Activated CD4-positive, CD25-positive, alpha-beta regulatory T cell (primary cell): ENCODE results near the gene RAE1.
"Not testable (repeated sequence)": the region's sequence is repeated elsewhere in the genome, so short reads cannot be mapped to it uniquely, and the experiment has no call there.

ENCODE experiments used
- DNase-seq, 4 experiments: peaks; one replicate each; lab custom pipeline; 2025; lab: John Stamatoyannopoulos, UW

The RAE1 gene

DNA sequence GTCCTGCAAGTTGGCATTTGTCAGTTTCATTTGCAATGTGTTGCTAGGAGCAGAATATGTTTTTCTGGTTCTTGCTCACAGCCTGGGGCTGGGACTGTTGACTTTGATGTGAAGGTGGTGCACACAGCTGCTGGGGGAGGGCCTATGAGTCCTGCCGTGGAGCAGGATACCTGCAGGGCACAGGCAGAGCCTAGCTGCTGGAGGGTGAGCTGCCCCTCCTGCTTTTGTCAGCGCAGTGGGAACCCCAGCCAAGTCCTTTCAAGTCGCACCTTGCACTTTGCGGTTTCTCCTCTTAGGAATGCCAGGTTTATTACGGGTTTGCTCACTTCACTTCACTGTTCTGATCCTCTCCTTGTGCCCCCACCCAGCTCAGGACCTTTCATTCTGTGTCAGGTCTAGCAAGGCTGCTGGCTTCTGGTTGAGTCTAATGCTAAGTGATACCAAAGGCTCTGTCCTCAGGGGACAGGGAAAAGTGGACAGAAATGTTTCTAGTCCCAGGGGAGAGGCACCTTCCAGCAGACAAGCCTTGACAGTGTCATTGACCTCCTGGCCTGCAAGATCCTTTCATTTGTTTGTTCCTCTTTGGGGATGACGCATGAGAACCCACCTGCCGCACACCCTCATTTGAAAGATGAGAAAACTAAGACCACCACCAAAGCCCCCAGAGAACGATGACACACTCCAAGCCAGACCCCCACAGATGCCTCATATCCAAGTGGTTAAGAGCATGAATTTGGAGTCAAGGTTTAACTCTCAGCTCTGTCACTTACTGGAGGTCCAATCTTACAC lies 24.2 kb upstream of the RAE1 start:
- no peak for DNase-seq

DNA sequence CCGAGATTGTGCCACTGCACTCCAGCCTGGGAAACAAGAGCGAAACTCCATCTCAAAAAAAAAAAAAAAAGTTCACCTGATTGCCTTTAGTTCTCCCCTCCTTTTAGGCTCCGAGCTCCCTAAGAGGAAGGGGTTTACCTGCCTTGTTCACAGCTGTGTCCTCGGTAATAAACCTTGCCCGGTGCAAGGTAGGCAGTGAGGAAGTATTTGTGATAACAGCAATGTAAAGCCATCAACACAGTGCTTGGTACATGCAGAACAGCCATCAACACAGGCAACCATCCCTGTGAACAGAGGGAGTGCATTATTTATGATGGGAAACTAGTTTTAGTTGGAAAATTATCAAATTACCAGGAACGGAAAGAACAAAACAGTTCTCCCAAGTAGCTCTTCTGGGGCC lies 23.2 kb upstream of the RAE1 start:
- no peak for DNase-seq

DNA sequence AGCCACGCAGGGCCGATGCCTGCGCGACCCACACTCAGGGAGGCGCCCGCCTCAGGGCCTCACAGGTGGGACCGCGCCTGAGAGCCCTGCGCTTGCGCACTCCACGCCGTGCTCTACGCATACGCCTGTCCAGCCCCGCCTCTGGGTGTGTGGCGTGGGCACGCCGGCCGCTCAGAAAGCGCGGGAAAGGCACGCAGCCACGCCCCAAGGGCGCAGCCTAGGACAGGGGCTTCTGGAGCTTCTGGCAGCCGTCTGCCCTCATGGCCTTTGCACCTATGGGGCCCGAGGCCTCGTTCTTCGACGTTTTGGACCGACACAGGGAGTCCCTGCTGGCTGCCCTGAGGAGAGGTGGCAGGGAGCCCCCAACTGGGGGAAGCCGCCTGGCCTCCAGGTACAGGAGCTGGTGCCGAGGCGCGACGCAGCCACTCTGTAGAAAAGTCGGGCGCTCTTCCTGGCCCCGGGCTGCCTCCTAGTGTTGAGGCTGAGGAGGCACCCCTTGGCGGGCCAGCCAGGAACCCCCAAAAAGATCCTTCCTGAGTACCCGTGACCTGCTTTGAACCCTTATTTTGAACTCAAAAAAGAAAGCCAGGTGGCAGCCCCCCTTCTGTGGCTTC lies 21.3 kb upstream of the RAE1 start, which contains the start of gene SPO11:
SPO11 (plus strand) TSS at position 196 of the 614 bp plus-strand sequence; CDS start at position 261, 65 bp downstream.
- DNase-seq, result no peak

DNA sequence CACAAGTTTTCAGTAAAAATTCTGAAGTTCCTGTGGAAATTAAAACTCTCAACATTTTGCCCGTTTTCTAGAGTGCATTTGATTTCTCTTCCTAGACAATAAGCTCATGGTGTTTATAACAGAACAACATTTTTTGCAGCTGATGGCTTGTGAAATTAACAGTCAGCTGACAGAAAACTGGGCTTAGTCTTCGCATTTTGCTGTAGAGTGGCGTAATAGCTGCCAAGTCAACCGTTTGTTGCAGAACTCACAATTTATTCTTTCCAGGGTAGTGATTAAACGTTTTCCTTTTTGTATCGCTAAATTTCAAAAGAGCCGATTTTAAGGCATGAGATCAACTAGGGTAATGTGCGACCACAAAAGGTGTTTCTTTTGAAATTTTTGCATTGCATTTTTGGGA lies 20.1 kb upstream of the RAE1 start:
- no peak for DNase-seq

DNA sequence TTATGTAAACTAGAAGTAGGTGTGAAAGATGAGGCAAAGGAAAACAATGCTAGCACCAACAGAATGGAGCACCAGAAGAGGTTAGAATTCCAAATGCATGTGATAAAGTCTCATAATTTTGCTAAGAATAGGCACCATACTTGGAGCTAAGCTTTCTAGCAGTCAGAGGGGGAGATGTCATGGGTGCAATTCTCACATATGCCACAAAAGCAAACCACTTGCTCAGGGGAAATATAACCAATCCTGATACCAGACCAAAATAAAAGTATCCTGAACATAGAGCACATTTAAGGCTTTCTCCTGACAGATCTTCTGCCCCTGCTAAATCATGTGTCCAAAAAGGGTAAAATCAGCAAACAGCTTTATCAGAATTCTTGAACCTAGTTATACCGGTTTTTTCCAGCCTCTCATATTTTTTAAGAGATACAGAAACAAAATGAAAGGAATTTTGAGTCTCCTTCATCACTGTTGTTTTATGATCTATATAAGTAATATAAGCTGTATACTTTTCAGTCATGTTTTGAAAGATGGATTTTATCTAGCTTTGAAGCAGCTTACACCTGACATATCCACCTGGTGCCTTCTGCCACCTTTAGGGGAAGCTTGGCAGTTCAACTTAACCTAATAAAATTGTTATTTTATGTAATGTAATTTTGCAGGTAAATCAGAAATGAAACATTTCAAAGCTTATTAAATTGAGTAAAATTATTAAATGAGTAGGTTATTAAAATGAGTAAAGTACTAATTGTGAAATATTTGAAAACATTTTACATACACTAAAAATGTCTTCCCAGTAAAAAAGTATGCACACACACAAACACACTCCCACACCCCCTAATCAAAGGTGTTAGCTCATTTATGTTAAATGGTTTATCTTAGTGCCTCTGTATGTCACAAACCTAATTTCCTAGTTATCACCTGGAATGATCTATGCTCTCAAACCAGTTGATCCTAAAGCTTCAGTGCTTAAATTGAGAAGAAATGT lies 18.7 kb upstream of the RAE1 start:
- DNase-seq, result no peak

DNA sequence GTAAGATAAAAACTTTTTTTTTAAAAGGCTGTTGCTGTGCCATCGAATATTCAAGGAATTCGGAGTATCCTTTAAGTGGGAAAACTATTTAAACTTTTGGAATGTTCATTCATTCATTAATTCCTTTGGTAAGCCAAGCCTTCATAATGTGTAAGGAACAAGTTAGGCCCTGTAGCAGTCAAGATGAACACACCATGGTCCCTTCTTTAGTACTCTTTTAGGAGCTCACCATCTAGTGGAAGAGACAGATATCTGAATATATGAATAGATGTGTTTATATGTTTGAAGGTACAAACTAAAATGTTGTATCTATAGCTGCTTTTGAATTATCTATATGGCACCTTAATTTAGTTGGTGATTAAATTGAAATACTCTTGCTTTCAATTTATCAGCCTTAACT lies 15.7 kb upstream of the RAE1 start:
- DNase-seq, result no peak

DNA sequence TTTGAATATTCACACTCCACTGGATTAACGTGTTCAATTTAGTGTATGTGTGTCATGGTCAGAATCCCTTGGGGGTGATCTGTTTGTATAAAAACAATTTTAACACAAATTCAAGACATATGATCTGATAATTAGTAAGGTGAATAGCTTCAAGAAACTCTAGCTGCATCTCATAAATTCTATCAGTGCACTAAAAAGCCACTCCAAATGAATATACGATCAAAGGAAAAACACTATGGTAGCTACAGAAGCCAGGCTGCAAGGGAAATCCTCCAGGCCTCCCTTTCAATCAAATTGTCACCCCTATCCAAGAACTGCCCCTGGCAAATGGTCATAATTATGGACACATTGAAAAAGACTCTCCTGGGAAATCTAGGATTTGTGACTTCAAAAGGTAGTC lies 9.4 kb upstream of the RAE1 start:
- no peak for DNase-seq

DNA sequence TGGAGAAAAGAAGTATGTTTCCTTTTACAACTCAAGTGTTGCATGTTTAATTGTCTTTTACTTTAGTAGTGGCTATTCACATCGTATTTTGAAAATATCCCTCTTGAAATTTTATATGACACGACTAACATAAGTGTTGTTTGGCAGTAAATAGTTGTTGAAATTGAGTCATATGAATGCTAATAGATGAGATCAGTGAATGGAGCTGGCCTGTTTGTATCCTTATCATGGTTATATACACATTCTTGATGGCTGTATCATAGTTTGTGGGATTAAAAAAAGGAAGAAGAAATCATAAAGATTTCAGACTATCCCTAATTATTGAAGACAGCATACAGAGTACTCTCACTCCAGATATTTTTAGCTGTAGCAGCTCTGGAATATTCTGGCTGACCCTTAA lies 8.2 kb upstream of the RAE1 start:
- no peak for DNase-seq

DNA sequence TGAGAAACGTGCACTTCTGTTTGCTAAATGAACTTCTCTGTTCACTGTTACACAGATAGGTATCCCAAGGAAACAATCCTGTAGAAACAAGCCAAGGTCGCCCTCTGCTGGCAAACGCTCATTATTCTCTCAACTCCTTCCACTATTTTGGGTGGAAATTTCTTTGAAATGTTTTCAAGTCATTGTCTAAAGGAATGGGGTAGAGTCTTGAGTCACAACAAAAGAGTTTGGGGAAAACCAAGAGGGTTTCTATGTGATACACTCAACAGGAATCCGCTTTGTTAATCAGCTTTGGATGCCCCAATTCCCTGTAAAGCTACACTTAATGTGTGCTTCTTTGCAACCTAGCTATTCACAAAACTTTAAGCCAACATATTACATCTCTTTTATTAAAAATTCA lies 4.6 kb upstream of the RAE1 start:
- DNase-seq, result peak; percentile 25 to 55 (median 30)

DNA sequence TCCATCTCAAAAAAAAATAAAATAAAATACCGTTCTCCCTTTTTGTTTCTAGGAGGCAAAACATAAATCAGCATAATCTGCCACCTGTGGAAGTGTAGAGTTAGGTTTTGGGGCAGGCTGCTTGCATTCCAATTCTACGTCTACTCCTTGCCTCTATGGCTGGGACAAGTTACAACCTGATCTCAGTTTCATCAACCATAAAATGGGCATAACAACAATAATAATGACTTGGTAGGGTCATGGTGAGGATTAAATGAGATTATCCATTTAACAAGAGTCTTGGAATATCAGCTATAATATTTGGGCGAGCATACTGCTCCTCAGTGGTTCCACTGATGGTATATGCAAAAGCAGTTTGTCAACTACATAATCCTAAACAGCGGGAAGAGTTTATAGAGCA lies 3.7 kb upstream of the RAE1 start:
- no peak for DNase-seq

DNA sequence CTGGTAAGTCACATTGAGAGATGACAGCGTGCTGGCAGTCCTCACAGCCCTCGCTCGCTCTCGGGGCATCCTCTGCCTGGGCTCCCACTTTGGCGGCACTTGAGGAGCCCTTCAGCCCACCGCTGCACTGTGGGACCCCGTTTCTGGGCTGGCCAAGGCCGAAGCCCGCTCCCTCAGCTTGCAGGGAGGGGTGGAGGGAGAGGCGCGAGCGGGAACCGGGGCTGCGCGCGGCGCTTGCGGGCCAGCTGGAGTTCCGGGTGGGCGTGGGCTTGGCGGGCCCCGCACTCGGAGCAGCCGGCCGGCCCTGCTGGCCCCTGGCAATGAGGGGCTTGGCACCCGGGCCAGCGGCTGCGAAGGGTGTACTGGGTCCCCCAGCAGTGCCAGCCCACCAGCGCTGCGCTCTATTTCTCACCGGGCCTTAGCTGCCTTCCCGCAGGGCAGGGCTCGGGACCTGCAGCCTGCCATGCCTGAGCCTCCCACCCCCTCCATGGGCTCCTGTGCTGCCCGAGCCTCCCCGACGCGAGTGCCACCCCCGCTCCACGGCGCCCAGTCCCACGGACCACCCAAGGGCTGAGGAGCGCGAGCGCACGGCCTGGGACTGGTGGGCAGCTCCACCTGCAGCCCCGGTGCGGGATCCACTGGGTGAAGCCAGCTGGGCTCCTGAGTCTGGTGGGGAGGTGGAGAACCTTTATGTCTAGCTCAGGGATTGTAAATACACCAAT lies 2.7 kb upstream of the RAE1 start:
- not testable (repeated sequence) for DNase-seq

DNA sequence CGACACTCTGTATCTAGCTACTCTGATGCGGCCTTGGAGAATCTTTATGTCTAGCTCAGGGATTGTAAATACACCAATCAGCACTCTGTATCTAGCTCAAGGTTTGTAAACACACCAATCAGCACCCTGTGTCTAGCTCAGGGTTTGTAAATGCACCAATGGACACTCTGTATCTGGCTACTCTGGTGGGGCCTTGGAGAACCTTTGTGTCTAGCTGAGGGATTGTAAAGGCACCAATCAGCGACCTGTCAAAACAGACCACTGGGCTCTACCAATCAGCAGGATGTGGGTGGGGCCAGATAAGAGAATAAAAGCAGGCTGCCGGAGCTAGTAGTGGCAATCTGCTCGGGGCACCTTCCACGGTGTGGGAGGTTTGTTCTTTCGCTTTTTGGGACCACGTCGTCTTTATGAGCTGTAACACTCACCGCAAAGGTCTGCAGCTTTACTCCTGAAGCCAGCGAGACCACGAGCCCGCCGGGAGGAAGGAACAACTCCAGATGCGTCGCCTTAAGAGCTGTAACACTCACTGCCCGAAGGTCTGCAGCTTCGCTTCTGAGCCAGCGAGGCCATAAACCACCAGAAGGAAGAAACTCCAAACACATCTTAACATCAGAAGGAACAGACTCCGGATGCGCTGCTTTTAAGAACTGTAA lies 2.0 kb upstream of the RAE1 start:
- not testable (repeated sequence) for DNase-seq

DNA sequence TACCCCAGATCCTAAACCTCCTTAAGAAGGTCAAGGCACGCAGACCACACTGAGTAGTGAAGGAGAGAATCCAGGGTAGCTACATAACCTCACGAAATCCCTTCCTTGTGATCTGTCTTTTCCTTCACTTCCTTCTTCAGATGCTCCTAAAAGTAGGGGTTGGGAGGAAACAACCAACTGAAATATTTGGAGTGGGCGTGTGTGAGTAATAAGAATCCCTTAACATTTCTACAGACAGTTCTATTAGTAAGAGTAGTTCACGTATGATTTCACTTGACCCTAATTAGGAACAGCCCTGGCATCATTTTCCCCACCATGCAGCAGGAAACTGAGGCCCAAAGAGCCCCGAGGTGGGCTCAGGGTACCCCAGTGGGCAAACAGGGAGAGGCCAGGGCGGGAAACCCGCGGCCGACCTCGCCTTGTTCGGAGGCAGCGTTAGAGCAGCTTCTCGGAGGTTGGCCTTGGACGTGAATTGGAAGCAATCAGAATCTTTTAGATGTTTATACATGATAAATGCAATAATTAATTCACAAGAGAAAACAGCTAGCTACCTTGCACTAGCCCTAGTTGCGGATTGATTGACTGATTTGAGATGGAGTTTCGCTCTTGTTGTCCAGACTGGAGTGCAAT lies 859 bp upstream of the RAE1 start:
- DNase-seq, result no peak

DNA sequence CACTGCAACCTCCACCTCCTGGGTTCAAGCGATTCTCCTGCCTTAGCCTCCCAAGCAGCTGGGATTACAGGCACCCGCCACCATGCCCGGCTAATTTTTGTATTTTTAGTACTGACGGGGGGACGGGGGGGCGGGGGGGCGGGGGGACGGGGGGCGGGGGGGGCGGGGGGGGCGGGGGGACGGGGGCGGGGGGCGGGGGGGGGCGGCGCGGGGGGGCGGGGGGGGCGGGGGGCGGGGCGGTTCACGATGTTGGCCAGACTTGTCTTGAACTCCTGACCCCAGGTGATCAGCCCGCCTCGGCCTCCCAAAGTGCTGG lies 371 bp upstream of the RAE1 start:
- not testable (repeated sequence) for DNase-seq

DNA sequence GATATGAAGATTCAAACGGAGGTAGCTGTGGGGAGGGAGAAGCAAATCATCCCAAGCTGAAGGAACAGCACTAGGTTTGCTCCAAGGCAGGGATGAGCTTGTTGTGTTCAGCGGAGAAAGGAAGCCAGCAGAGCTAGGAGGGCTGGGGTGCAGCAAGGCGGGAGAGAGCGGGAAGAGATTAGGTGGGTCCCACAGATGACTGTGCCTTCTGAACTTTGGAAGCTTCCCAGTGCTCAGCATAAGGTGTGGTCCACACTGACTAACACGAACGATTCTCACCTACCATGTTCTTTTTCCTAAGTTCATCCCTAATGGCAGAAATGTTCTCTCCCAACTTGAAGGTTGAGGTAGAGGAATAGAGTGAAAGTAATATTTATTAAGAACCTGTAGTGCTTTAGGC lies 1.2 kb downstream of the RAE1 start:
- DNase-seq, result no peak

DNA sequence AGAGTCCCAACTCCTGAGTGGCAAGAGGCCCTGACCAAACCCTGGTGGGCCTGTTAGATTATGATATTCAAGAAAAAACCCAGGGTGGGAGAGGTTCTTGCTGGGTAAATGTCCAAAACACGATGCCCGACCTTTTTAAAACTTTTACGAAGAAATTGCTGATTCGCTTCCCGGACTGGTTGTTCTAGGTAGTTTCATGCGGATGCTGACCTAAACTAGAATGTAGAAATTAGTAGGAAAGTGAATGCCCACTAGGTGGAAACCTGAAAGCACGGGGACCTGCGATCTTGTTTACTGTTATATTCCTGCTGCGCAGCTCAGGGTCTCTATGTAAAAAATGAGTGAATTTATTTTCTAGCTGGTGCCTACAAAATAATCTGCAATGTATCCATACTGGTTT lies 2.3 kb downstream of the RAE1 start:
- DNase-seq, result no peak

DNA sequence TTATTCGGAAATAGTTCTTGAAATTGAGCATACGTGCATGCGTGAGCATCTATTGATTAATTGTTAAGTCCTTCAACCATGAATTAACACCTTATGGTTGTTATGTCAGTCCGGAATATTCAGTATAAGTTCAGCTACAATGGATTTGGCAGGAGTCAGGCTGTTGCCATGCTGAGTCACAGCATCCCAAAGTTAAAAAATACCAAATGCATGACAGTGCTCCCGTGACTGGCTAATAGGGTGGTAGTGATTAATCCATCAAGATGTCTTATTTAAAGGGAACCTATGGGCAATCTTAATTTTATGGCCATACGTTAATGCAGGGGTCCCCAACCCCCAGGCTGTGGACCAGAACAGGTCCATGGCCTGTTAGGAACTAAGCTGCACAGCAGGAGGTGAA lies 10.5 kb downstream of the RAE1 start:
- DNase-seq, result no peak

DNA sequence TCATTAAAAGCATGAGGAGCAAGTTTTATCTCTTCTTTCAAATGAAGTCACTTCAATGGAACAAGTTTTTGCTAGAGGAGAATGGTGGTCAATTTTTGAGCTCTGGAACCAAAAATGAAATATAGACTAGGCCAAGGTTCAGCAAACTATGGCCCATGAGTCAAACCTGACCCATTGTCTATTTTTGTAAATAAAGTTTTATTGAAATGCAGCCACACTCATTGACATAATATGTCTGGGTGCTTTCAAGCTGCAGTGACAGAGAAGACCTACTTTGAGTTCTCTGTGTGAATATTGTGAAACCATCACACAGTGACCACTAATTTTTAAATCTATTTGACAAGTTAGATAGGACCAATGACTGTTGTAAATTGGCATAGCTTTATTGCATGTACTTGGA lies 13.4 kb downstream of the RAE1 start:
- no peak for DNase-seq

DNA sequence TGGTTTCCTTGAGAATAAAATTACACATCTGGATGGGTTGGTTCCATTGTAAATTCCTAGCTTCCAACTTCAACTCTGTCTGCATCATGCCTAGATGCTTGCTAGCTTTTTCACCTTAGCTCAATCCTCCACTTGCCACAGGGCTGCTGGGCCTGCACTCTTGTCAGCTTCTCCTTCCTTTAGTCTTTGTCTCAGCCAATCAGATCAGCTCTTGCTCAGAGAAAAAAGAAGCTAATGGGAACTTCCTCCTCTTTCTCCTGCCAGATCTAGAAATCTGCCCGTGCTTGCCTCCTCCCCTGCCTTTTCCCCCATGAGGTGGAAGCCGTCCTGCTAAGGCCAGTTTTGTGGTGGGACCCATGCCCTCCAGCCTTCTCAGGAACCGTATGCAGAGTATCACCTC lies 18.5 kb downstream of the RAE1 start:
- no peak for DNase-seq

DNA sequence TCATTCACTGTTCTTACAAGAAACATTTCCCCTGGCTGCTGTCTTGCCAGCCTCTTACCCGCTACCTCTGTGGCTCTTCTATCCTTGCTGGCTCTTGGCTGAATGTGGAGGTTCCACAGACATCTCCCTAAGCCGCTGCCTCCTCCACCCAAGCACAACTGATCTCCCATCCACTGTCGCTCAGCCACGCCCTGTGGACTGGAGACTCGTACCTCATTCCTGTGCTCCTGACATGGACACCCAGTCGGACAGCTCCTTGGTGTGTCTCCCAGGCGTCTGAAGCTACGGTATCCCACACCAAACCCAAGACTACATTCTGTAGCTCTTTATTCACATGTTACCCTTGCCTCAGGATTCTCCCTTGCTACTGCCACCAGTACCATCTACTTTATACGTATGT lies 19.3 kb downstream of the RAE1 start:
- DNase-seq, result no peak

DNA sequence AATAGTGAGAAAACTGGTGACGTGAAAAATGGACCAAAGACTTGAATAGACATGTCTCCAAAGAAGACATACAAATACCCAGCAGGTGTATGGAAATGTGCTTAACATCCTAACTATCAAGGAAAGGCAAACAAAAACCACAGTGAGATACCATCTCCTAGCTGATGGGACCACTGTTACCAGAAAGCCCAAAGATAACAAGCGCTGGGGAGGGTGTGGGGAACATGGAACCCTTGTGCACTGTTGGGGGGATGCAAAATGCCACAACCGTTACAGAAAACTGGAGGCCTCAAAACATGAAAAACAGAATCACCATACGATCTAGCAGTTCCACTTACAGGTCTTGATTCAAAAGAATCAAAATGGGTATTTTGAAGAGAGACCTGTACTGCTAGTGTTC lies 20.3 kb downstream of the RAE1 start:
- no peak for DNase-seq
